Activated CD4-positive, alpha-beta T cell treated with anti-CD3 and anti-CD28 coated beads, Interleukin-2, amount 50 U/mL, for 1 hour (primary cell): ENCODE results near the gene ACVR1C.

Experiments used
- DNase-seq: peaks from one replicate; pipeline ENCODE4 v3.0.0-alpha.2; 2020

ACVR1C gene

DNA sequence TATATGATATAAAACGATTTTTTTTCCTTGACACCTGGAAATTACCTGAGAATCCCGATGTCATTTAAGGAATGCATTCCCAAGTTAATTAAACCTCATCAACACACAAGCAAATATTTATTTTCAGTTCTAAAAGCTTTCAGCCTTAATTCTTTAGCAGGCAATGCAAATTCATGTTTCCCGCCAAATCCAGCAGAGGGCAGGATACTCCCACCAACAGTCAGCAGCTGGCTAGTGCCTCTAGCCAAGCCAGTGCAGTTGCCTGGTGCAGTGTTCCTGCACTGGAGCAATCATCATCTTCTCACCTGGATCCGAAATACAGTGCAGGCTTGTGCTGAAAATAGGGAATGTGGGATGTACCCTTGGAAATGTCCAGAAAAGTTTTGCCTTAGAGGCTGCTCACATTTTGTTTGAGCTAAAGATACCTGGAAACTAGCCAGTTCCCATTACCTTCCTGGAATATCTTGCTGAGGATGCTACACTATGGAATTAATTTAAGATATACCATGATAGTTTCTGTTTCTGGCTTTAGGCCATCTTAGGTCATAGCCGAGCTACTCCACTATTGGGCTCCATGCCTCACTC, 136.4 kb downstream of the ACVR1C start:
- DNase-seq: peak; percentile 71

DNA sequence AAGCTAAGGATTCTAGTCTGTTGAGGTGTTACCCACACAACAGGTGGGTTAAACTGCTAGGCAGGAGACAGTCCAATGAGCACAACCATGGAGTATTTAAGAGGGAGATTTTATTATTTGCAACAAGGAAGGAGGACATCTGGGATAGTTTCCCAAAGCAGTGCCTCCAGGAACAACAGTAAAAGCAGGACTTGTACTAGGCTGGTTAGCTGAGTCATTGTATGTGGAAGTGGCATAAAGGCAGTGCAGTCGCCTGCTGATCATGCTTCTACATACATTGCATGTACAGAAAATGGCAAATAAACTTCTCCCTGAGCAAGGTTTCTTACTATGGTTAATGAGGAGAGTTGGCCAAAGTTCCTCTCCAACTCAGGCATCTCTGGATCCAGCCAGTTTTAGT, 138.7 kb downstream of the ACVR1C start:
- DNase-seq: no peak

GRCh38 chr2:157488877-157489276, 139.8 kb downstream of the ACVR1C start:
- no peak for DNase-seq

- no peak for DNase-seq
Measured at GRCh38 chr2:157487747-157488146, 140.9 kb downstream of the ACVR1C start.

GRCh38 chr2:157487271-157487610, 141.4 kb downstream of the ACVR1C start:
- no peak for DNase-seq

DNA sequence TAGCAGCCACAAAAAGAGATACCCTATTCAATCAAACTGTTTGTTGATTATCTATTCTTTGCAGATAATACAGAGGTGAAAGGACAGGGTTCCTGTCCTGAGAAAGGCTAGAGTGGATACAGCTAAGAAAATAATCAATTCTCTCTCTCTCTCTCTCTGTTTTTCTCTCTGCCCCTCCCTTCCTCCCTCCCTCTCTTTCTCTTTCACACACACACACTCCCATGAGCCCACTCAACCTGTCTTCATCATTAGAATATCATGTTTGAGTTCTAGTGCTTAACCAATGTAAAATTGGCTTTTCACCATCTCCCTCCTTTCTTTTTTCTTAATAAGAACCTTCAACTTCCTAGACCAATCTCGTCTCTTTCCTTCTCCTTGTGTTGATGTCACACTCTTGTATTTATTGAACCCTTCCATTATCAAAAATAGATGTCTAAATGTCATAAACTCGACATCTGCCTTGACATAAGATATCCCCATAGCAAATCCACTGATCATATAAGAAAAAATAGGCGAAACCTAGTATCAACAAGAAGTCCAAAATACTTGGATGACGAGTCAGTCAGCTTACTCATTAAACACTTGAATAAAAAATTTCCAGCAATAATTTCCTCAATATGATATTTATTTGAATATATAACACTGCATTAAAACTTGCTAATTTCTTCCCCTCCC, 141.9 kb downstream of the ACVR1C start:
- no peak for DNase-seq

- no peak for DNase-seq
Measured at GRCh38 chr2:157480182-157480961, 148.3 kb downstream of the ACVR1C start.

DNA sequence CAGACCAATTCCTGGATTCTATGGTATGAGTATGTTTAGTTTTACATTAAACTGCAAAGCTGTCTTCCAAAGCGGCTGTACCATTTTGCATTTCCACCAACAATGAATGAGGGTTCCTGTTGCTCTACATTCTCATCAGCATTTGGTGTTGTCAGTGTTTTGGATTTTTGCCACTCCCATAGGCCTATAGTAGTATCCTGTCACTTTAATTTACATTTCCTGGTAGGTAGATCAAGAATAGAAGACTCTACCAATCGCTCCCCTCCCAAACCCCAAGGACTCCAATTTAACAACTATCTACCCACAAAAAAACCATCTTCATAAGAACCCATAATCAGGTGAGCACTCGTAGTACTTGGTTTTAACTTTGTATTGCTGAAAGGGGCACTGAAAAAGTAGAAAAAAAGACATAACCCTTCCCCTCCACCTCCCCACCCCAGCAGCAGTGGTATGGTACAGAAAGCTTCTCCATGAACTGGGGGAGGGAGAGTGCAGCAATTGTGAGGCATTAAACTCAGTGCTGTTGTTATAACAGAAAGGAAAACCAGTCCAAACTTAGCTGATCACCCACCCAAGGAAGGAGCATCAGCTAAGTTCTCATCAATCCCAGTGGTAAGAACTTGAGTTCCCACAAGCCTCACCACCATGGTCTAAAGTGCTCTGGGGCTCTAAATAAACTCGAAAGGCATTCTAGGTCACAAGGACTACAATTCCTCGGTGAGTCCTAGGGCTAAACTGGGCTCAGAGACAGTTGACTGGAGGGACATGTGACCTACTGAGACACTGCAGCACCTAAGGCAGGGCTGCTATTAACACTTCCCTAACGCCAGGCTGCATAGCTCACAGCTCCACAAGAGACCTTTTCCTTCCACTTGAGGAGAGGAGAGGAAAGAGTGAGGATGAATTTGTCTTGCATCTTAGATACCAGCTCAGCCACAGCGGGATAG, 149.3 kb downstream of the ACVR1C start:
- DNase-seq: no peak

GRCh38 chr2:157477919-157478318, 150.7 kb downstream of the ACVR1C start:
- no peak for DNase-seq

DNA sequence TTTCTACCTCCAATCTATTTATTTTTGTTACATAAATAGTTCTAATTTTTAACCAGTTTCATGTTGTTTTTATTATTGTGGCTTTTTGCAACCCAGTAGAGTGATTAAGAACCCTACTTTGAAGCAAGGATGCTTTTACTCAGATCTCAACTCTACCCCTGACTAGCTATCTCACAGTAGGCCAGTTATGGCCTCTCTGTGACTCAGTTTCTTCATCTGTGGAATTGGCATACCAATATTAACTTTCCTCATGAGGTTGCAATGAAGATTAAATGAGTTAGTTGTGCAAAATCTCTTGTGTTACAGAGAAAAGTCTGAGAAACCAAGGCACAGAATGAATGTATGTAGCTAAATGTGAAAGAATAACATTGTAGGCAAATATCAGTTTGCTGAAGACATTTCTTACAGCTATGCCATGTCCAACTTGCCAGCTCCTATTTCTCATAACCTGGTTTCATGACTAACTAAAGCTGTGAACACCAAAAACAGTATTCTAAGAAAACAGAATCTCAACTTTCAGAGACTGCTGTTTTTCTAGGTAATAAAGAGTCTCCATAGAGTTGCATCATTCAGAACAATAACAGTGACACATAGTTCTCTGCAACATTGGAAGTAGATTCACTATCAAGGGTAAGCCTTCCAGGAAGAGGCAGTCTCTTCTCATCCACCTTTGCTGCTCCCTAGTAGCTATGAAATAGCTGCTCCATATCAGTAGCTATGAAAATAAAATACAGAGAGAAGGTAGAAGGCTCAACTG, 151.5 kb downstream of the ACVR1C start:
- no peak for DNase-seq
